Endothelial cell of umbilical vein (primary cell): Measurements from ENCODE around the gene TRIP10. TPM values are rescaled to one million over a fixed set of nuclear protein-coding genes. Genes with fewer than 3 reads are reported as not detected.

Experiments used
- BruUV-seq: library from RNA; stranded (reverse); fragments of 400-500 nt; replicated peaks from 2 replicates; lab custom pipeline; 2021; lab: Mats Ljungman, UMichigan
- CTCF ChIA-PET: fragments of 300-600, 350-600 bp; sonication (Branson Sonifier 250); formaldehyde crosslinking; loops from one replicate; lab custom pipeline; 2021; ENCODE audit warnings: antibody characterized with exemption, inconsistent platforms; lab: Charles Lee
- POLR2A ChIA-PET: fragments of 300-600, 350-600 bp; sonication (Branson Sonifier 250); formaldehyde crosslinking; loops from one replicate; lab custom pipeline; 2021; ENCODE audit warnings: antibody characterized with exemption, inconsistent platforms; lab: Charles Lee
- DNase-seq: peaks from one replicate; pipeline ENCODE4 v3.0.0-alpha.2; 2011; ENCODE audit warnings: low read depth, low spot score
- FAIRE-seq: peaks from 2 replicates; lab custom pipeline; 2011; peaks lifted over from hg19 to GRCh38; lab: Jason Lieb, UNC
- H2AFZ ChIP-seq: 2 replicates; pipeline ENCODE4 v1.6.0; 2012; ENCODE audit warnings: low read depth, low read length, control low read depth, inconsistent platforms
- H3K27ac ChIP-seq: 2 replicates; pipeline ENCODE4 v1.5.1; 2011; ENCODE audit warnings: low read depth, mild to moderate bottlenecking, control low read depth, low read length, moderate library complexity; ENCODE audit not compliant: insufficient read depth
- H3K27me3 ChIP-seq, 2 experiments: 2 replicates each; pipeline versions ENCODE4 v1.6.0 to v1.6.1; 2011; ENCODE audit warnings: low read length in 2 of 2, mixed read lengths in 1 of 2; ENCODE audit not compliant: control insufficient read depth in 2 of 2, insufficient read depth in 2 of 2
- H3K36me3 ChIP-seq, 2 experiments: 2 replicates in 1 of 2; 3 replicates in 1 of 2; pipeline ENCODE4 v1.5.1; 2011; ENCODE audit warnings: low read length in 2 of 2, mild to moderate bottlenecking in 1 of 2, moderate library complexity in 1 of 2; ENCODE audit not compliant: control insufficient read depth in 2 of 2, insufficient read depth in 2 of 2; ENCODE audit errors: extremely low read depth in 1 of 2
- H3K4me1 ChIP-seq: 3 replicates; pipeline ENCODE4 v1.5.1; 2011; ENCODE audit warnings: mild to moderate bottlenecking, low read length; ENCODE audit not compliant: control insufficient read depth, insufficient read depth; ENCODE audit errors: extremely low read depth
- H3K4me2 ChIP-seq: 2 replicates; pipeline ENCODE4 v1.6.1; 2011; ENCODE audit warnings: low read length, control low read depth, mixed read lengths; ENCODE audit not compliant: insufficient read depth
- H3K4me3 ChIP-seq, 3 experiments: fragments of 200-600 bp in 1 of 3; sonication (generic), shearing (Covaris generic) in 1 of 3; replicated peaks in 1 of 3; 2 replicates each; pipeline ENCODE4 v1.5.1; 2011 to 2016; ENCODE audit warnings: control low read depth in 3 of 3, low read length in 3 of 3, mild to moderate bottlenecking in 2 of 3, inconsistent platforms in 1 of 3, low read depth in 1 of 3, moderate library complexity in 1 of 3; ENCODE audit not compliant: insufficient read depth in 1 of 3
- H3K79me2 ChIP-seq: 2 replicates; pipeline ENCODE4 v1.6.0; 2012; ENCODE audit warnings: low read length, inconsistent platforms; ENCODE audit not compliant: control insufficient read depth, insufficient read depth
- H3K9ac ChIP-seq: replicated peaks from 2 replicates; pipeline ENCODE3; 2011; ENCODE audit warnings: low read length, control low read depth; ENCODE audit not compliant: insufficient read depth; ENCODE audit errors: extremely low read depth
- H3K9me1 ChIP-seq: replicated peaks from 3 replicates; pipeline ENCODE4 v1.6.0; 2011; ENCODE audit warnings: mild to moderate bottlenecking, low read length; ENCODE audit not compliant: control insufficient read depth, insufficient read depth; ENCODE audit errors: extremely low read depth
- H3K9me3 ChIP-seq: replicated peaks from 2 replicates; pipeline ENCODE4 v1.5.1; 2012; ENCODE audit warnings: low read length, inconsistent platforms; ENCODE audit not compliant: control insufficient read depth, insufficient read depth
- H4K20me1 ChIP-seq: replicated peaks from 2 replicates; pipeline ENCODE3; 2011; ENCODE audit warnings: mild to moderate bottlenecking, low read length; ENCODE audit not compliant: control insufficient read depth, insufficient read depth; ENCODE audit errors: extremely low read depth
- EZH2 ChIP-seq: IDR thresholded peaks from 2 replicates; pipeline ENCODE4 v1.6.1; 2012; ENCODE audit warnings: borderline replicate concordance, low read depth, mild to moderate bottlenecking, moderate library complexity, low read length, inconsistent platforms; ENCODE audit not compliant: severe bottlenecking
- FOS ChIP-seq: IDR thresholded peaks from 2 replicates; pipeline ENCODE4 v1.6.1; 2011; ENCODE audit warnings: mild to moderate bottlenecking, low read length, moderate library complexity, borderline replicate concordance; ENCODE audit not compliant: insufficient read depth
- GATA2 ChIP-seq: IDR thresholded peaks from 2 replicates; pipeline ENCODE4 v1.7.0; 2011; ENCODE audit warnings: low read depth, mild to moderate bottlenecking, moderate library complexity, mixed read lengths, low read length; ENCODE audit not compliant: insufficient read length, insufficient read depth
- JUN ChIP-seq: IDR thresholded peaks from 2 replicates; pipeline ENCODE4 v1.6.1; 2011; ENCODE audit warnings: borderline replicate concordance, low read depth; ENCODE audit not compliant: insufficient read length, insufficient read depth
- MYC ChIP-seq: IDR thresholded peaks from one replicate; pipeline ENCODE4 v1.6.1; 2011; ENCODE audit warnings: mild to moderate bottlenecking, low read depth, low read length
- POLR2A ChIP-seq: IDR thresholded peaks from 2 replicates; pipeline ENCODE4 v1.6.1; 2012; ENCODE audit warnings: low read depth, mild to moderate bottlenecking, control low read depth, low read length
- POLR2AphosphoS5 ChIP-seq: IDR thresholded peaks from 2 replicates; pipeline ENCODE4 v1.6.1; 2012; ENCODE audit warnings: low read depth, mild to moderate bottlenecking, control low read depth, low read length, moderate library complexity; ENCODE audit not compliant: insufficient read depth
- dilution Hi-C: fragments of 300-500 bp; cut with MboI; formaldehyde crosslinking; loops from one replicate; pipeline ENCODE4 v1.15.0; 2019; ENCODE audit warnings: low sequenced_read_pairs; ENCODE audit not compliant: extremely low pct_ligation_motif_present
- intact Hi-C: fragments of 100-400 bp; cut with micrococcal nuclease; formaldehyde crosslinking; loops from one replicate; pipeline ENCODE4 v1.10.0; 2022
- polyA plus RNA-seq, 4 experiments: library from polyadenylated mRNA; depleted of rRNA in 3 of 4; stranded (reverse) in 3 of 4; unstranded in 1 of 4; fragments of >200 nt; gene quantifications; 2 replicates each; pipeline versions ENCODE4 v1.2.1 to v1.2.3, GENCODE V29; 2011 to 2012; ENCODE audit warnings: missing spikeins in 1 of 4
- total RNA-seq: library from RNA; stranded (reverse); gene quantifications from 2 replicates; pipeline ENCODE4 v1.2.3, GENCODE V29; 2021
- TF ChIP-seq, protein P1 (sequence below), 2 donors: IDR thresholded peaks; 1 replicate in 1 of 2; 2 replicates in 1 of 2; pipeline ENCODE4 v1.5.1; 2011; ENCODE audit warnings: low read length in 2 of 2, mild to moderate bottlenecking in 2 of 2, moderate library complexity in 2 of 2, control low read depth in 1 of 2, inconsistent platforms in 1 of 2, low read depth in 1 of 2; ENCODE audit not compliant: insufficient read depth in 1 of 2; ENCODE audit errors: extremely low read depth in 1 of 2
- TF ChIP-seq, protein P2 (sequence below): IDR thresholded peaks from 2 replicates; pipeline ENCODE4 v1.6.1; 2011; ENCODE audit not compliant: insufficient read depth, insufficient read length

The TRIP10 gene
- total and polyA plus RNA-seq, 2 donors (not counting 3 experiments of a cell fraction or from before 2014, with no cell fraction given) = 28.4 to 69.3 TPM

DNA sequence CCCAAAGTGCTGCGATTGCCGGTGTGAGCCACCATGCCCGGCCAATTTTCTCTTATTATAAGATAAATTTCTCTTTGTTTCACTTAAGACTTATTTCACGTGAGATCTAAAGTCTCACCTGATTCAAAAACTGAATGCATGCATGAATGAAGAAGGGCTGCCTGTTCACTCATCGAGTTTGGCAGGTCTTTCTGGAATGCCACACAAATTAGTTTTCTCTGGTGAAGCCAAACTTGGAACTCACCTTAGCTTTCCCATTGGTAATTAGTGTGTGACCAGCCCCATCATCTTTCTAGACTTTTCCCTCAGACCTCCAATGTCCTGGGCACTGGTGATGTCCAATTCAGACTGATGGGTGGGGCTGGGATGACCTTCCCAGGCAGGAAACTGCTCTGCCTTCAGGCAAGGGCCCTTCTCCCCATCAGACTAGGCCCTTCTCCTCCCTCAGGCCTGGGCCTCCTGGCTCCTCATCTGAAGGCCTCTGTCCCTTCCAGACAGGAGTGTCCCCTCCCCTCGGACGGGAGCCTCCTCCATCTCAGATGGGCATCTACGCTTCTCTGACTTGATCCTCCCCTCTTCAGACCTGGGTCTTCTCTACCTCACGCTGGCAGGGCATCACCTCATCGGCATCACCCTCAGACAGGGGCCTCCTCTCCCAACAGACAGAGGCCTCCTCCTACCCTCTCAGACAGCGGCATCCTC lies 33.4 kb upstream of the TRIP10 start:
- POLR2A ChIA-PET = no interaction called here
- no peaks in the 10 kb centered on the region for H4K20me1 ChIP-seq
- CTCF ChIA-PET = no interaction called here

More for the DNA sequence above, 33.4 kb upstream of the TRIP10 start:
- no peaks in the 10 kb centered on the region for H3K36me3 ChIP-seq
- H3K27me3 ChIP-seq = peaks cover 2 to 3% of the 10 kb centered on the region in 2 experiments
- H3K9me1 ChIP-seq = no peaks in the 10 kb centered on the region
- dilution Hi-C loops (no loop called here), intact Hi-C loops (no loop called here)
- DNase-seq = no peak
- TF ChIP-seq FOS (no peak), GATA2 (no peak), EZH2 (no peak), MYC (no peak), JUN (no peak), POLR2A (no peak), POLR2AphosphoS5 (no peak)
- TF ChIP-seq, protein P1, sequence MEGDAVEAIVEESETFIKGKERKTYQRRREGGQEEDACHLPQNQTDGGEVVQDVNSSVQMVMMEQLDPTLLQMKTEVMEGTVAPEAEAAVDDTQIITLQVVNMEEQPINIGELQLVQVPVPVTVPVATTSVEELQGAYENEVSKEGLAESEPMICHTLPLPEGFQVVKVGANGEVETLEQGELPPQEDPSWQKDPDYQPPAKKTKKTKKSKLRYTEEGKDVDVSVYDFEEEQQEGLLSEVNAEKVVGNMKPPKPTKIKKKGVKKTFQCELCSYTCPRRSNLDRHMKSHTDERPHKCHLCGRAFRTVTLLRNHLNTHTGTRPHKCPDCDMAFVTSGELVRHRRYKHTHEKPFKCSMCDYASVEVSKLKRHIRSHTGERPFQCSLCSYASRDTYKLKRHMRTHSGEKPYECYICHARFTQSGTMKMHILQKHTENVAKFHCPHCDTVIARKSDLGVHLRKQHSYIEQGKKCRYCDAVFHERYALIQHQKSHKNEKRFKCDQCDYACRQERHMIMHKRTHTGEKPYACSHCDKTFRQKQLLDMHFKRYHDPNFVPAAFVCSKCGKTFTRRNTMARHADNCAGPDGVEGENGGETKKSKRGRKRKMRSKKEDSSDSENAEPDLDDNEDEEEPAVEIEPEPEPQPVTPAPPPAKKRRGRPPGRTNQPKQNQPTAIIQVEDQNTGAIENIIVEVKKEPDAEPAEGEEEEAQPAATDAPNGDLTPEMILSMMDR (IDR thresholded peaks at IDR 0.05; ENCODE audit: extremely low read depth in 1 of 2, insufficient read depth in 1 of 2, low read depth in 1 of 2, low read length in 2 of 2) = no peak
- TF ChIP-seq, protein P2, sequence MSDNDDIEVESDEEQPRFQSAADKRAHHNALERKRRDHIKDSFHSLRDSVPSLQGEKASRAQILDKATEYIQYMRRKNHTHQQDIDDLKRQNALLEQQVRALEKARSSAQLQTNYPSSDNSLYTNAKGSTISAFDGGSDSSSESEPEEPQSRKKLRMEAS = no peak
- H3K4me1 ChIP-seq = no peaks in the 10 kb centered on the region
- H3K27ac ChIP-seq = no peak overlapping the region
- H3K9ac ChIP-seq = no peak overlapping the region
- H2AFZ ChIP-seq = no peak overlapping the region
- no TSS peak for BruUV-seq
- no peaks in the 10 kb centered on the region for H3K79me2 ChIP-seq
- no peaks in the 10 kb centered on the region for H3K9me3 ChIP-seq
- no peak overlapping the region for H3K4me3 ChIP-seq
- no peak for FAIRE-seq
- no peak overlapping the region for H3K4me2 ChIP-seq
